ENCODE data around the gene CCT6A.
"Not testable (repeated sequence)": the region's sequence is repeated elsewhere in the genome, so short reads cannot be mapped to it uniquely, and the experiment has no call there.

Gene CCT6A

GRCh38 chr7:56007891-56008290 lies 43.7 kb upstream of the CCT6A start:
- TF ChIP-seq CTCF (IDR thresholded peaks at IDR 0.05; ENCODE audit: low read length) = no peak
- no peak for TF ChIP-seq EZH2 (IDR thresholded peaks at IDR 0.05; ENCODE audit: borderline replicate concordance, low read length)
- Histone ChIP-seq H3K27ac (ENCODE audit: low read depth, low read length, poor library complexity, severe bottlenecking) (no peak overlapping the region), H3K9me3 (ENCODE audit: low read length) (no peaks in the 10 kb centered on the region), H3K4me3 (ENCODE audit: low read depth, low read length, poor library complexity, severe bottlenecking) (no peak overlapping the region), H3F3A (ENCODE audit: insufficient read depth, low read length) (no peaks in the 10 kb centered on the region), H3K27me3 (ENCODE audit: insufficient read depth, low read length) (no peaks in the 10 kb centered on the region), H3K36me3 (ENCODE audit: insufficient read depth, low read length) (peaks cover 23% of the 10 kb centered on the region; the same call in 1 of the 2 replicates), H3K79me2 (ENCODE audit: insufficient read depth, low read length) (no peaks in the 10 kb centered on the region), H3K4me1 (ENCODE audit: insufficient read depth, low read length, severe bottlenecking) (peaks cover 12% of the 10 kb centered on the region), H2AFZ (ENCODE audit: low read length) (no peak overlapping the region), H3K4me2 (ENCODE audit: low read length) (no peak overlapping the region), H3K9ac (ENCODE audit: low read length) (no peak overlapping the region), H3K9me2 (ENCODE audit: low read depth, low read length) (no peaks in the 10 kb centered on the region), H4K20me1 (ENCODE audit: insufficient read depth, low read length) (no peaks in the 10 kb centered on the region)

- Histone ChIP-seq H3K9me2 (ENCODE audit: low read depth, low read length) (no peaks in the 10 kb centered on the region), H3K27ac (ENCODE audit: low read depth, low read length, poor library complexity, severe bottlenecking) (no peak overlapping the region), H3K27me3 (ENCODE audit: insufficient read depth, low read length) (no peaks in the 10 kb centered on the region)
Measured at GRCh38 chr7:56009695-56010094, 41.9 kb upstream of the CCT6A start.

GRCh38 chr7:56017015-56017414 lies 34.5 kb upstream of the CCT6A start:
- H3K9me3 ChIP-seq (ENCODE audit: low read length); H4K20me1 ChIP-seq (ENCODE audit: insufficient read depth, low read length); H3K9me2 ChIP-seq (ENCODE audit: low read depth, low read length); H3K27ac ChIP-seq (ENCODE audit: low read depth, low read length, poor library complexity, severe bottlenecking); H3K4me2 ChIP-seq (ENCODE audit: low read length); H3K9ac ChIP-seq (ENCODE audit: low read length); H3K4me3 ChIP-seq (ENCODE audit: low read depth, low read length, poor library complexity, severe bottlenecking); H2AFZ ChIP-seq (ENCODE audit: low read length); H3K4me1 ChIP-seq (ENCODE audit: insufficient read depth, low read length, severe bottlenecking); H3K79me2 ChIP-seq (ENCODE audit: insufficient read depth, low read length); H3F3A ChIP-seq (ENCODE audit: insufficient read depth, low read length); H3K27me3 ChIP-seq (ENCODE audit: insufficient read depth, low read length): not testable (repeated sequence)
- H3K36me3 ChIP-seq (ENCODE audit: insufficient read depth, low read length) = peaks cover 62% of the 10 kb centered on the region

More at GRCh38 chr7:56009695-56010094, 41.9 kb upstream of the CCT6A start:
- Histone ChIP-seq H3K4me1 (ENCODE audit: insufficient read depth, low read length, severe bottlenecking) (peaks cover 12% of the 10 kb centered on the region), H4K20me1 (ENCODE audit: insufficient read depth, low read length) (no peaks in the 10 kb centered on the region), H3K9me3 (ENCODE audit: low read length) (no peaks in the 10 kb centered on the region), H3K4me3 (ENCODE audit: low read depth, low read length, poor library complexity, severe bottlenecking) (no peak overlapping the region), H3K9ac (ENCODE audit: low read length) (no peak overlapping the region), H3K4me2 (ENCODE audit: low read length) (no peak overlapping the region), H2AFZ (ENCODE audit: low read length) (no peak overlapping the region), H3K79me2 (ENCODE audit: insufficient read depth, low read length) (no peaks in the 10 kb centered on the region), H3K36me3 (ENCODE audit: insufficient read depth, low read length) (peaks cover 36% of the 10 kb centered on the region), H3F3A (ENCODE audit: insufficient read depth, low read length) (no peaks in the 10 kb centered on the region)
- no peak for TF ChIP-seq CTCF (IDR thresholded peaks at IDR 0.05; ENCODE audit: low read length)
- TF ChIP-seq EZH2 (IDR thresholded peaks at IDR 0.05; ENCODE audit: borderline replicate concordance, low read length) = no peak

- Histone ChIP-seq H3K4me1 (ENCODE audit: insufficient read depth, low read length, severe bottlenecking) (no peaks in the 10 kb centered on the region), H3K9ac (ENCODE audit: low read length) (no peak overlapping the region), H3K4me3 (ENCODE audit: low read depth, low read length, poor library complexity, severe bottlenecking) (no peak overlapping the region), H3K27ac (ENCODE audit: low read depth, low read length, poor library complexity, severe bottlenecking) (no peak overlapping the region), H3K9me2 (ENCODE audit: low read depth, low read length) (no peaks in the 10 kb centered on the region), H3K9me3 (ENCODE audit: low read length) (no peaks in the 10 kb centered on the region), H3K4me2 (ENCODE audit: low read length) (no peak overlapping the region), H3F3A (ENCODE audit: insufficient read depth, low read length) (no peaks in the 10 kb centered on the region), H3K27me3 (ENCODE audit: insufficient read depth, low read length) (no peaks in the 10 kb centered on the region), H2AFZ (ENCODE audit: low read length) (no peak overlapping the region), H4K20me1 (ENCODE audit: insufficient read depth, low read length) (no peaks in the 10 kb centered on the region), H3K36me3 (ENCODE audit: insufficient read depth, low read length) (peaks cover 46% of the 10 kb centered on the region), H3K79me2 (ENCODE audit: insufficient read depth, low read length) (no peaks in the 10 kb centered on the region)
- TF ChIP-seq EZH2 (IDR thresholded peaks at IDR 0.05; ENCODE audit: borderline replicate concordance, low read length) (no peak), CTCF (IDR thresholded peaks at IDR 0.05; ENCODE audit: low read length) (no peak)
Measured at GRCh38 chr7:56019501-56019900, 32.1 kb upstream of the CCT6A start.
